HepG2 (cell line): ENCODE results near the gene NBEAL1. TPM values are rescaled to one million over a fixed set of nuclear protein-coding genes. Genes with fewer than 3 reads are reported as not detected.

Experiments
- ELF4 ChIP-seq: sonication (generic); formaldehyde crosslinking; IDR thresholded peaks from 2 replicates; pipeline ENCODE4 v1.5.0; 2020; ENCODE audit warnings: missing genetic modification reagents, mild to moderate bottlenecking, moderate library complexity, borderline replicate concordance
- FOXC1 ChIP-seq: sonication (generic); formaldehyde crosslinking; IDR thresholded peaks from 2 replicates; pipeline ENCODE4 v1.8.0; 2022; ENCODE audit warnings: mild to moderate bottlenecking, missing genetic modification reagents, borderline replicate concordance
- HDAC2 ChIP-seq: sonication (generic); formaldehyde crosslinking; IDR thresholded peaks from 2 replicates; pipeline ENCODE4 v1.4.0; 2020; ENCODE audit warnings: missing genetic modification reagents
- MEIS2 ChIP-seq: sonication (generic); formaldehyde crosslinking; IDR thresholded peaks from 2 replicates; pipeline ENCODE4 v1.9.0; 2021; ENCODE audit warnings: mild to moderate bottlenecking, missing genetic modification reagents
- NFE2L1 ChIP-seq: sonication (generic); formaldehyde crosslinking; IDR thresholded peaks from 2 replicates; pipeline ENCODE4 v1.4.0; 2020; ENCODE audit warnings: missing genetic modification reagents, mild to moderate bottlenecking, borderline replicate concordance
- PAF1 ChIP-seq: IDR thresholded peaks from 2 replicates; pipeline ENCODE4 v1.6.1; 2016; ENCODE audit warnings: missing genetic modification reagents, missing compliant biosample characterization
- RARA ChIP-seq: IDR thresholded peaks from 2 replicates; pipeline ENCODE4 v1.6.1; 2016; ENCODE audit warnings: missing genetic modification reagents, missing compliant biosample characterization
- ZBTB7B ChIP-seq: sonication (generic); formaldehyde crosslinking; IDR thresholded peaks from 2 replicates; pipeline ENCODE4 v1.4.0; 2020; ENCODE audit warnings: missing genetic modification reagents
- ZFP36L2 ChIP-seq: sonication (generic); formaldehyde crosslinking; IDR thresholded peaks from 2 replicates; pipeline ENCODE4 v1.4.0; 2020; ENCODE audit warnings: missing genetic modification reagents
- ZNF160 ChIP-seq: sonication (generic); formaldehyde crosslinking; IDR thresholded peaks from 2 replicates; pipeline ENCODE4 v1.8.0; 2022; ENCODE audit warnings: mild to moderate bottlenecking, inconsistent platforms, missing genetic modification reagents
- ZNF260 ChIP-seq: sonication (generic); formaldehyde crosslinking; IDR thresholded peaks from 2 replicates; pipeline ENCODE4 v1.4.0; 2020; ENCODE audit warnings: missing genetic modification reagents, low read depth, mild to moderate bottlenecking, borderline replicate concordance
- ZNF292 ChIP-seq: sonication (generic); formaldehyde crosslinking; IDR thresholded peaks from 2 replicates; pipeline ENCODE4 v1.8.1; 2022; ENCODE audit warnings: mild to moderate bottlenecking, low read depth, missing genetic modification reagents, borderline replicate concordance
- ZNF510 ChIP-seq: sonication (generic); formaldehyde crosslinking; IDR thresholded peaks from 2 replicates; pipeline ENCODE4 v1.4.0; 2020; ENCODE audit warnings: low read depth, mild to moderate bottlenecking, missing genetic modification reagents
- ZNF720 ChIP-seq: sonication (generic); formaldehyde crosslinking; IDR thresholded peaks from 2 replicates; pipeline ENCODE4 v1.4.0; 2020; ENCODE audit warnings: missing genetic modification reagents
- ZNF816 ChIP-seq: sonication (generic); formaldehyde crosslinking; IDR thresholded peaks from 2 replicates; pipeline ENCODE4 v1.8.0; 2022; ENCODE audit warnings: missing genetic modification reagents, mild to moderate bottlenecking, borderline replicate concordance
- polyA plus RNA-seq, 8 experiments: library from polyadenylated mRNA; depleted of rRNA in 3 of 8; stranded (reverse) in 7 of 8; unstranded in 1 of 8; fragments of >200 nt; fragmentation: Illumina TruSeq in 4 of 8; extraction: Trizol in 4 of 8; gene quantifications; 2 replicates each; pipeline versions ENCODE4 v1.2.1 to v1.2.3, GENCODE V29; 2011 to 2016; ENCODE audit warnings: low read depth in 4 of 8, missing spikeins in 1 of 8, mixed read lengths in 1 of 8; ENCODE audit not compliant: insufficient read depth in 1 of 8
- total RNA-seq, 5 experiments: library from RNA; depleted of rRNA; stranded (reverse); fragments of >200 nt; fragmentation: Illumina TruSeq; extraction: Trizol; gene quantifications; 2 replicates each; pipeline ENCODE4 v1.2.3, GENCODE V29; 2016; ENCODE audit warnings: low read depth in 1 of 5
- TF ChIP-seq, protein P1 (sequence below): sonication (generic); formaldehyde crosslinking; IDR thresholded peaks from 2 replicates; pipeline ENCODE4 v1.9.0; 2021; ENCODE audit warnings: missing genetic modification reagents, borderline replicate concordance
- TF ChIP-seq, protein P2 (sequence below): sonication (generic); formaldehyde crosslinking; IDR thresholded peaks from 2 replicates; pipeline ENCODE4 v1.5.1; 2020; ENCODE audit warnings: missing genetic modification reagents, mild to moderate bottlenecking, borderline replicate concordance
- TF ChIP-seq, protein P3 (sequence below): sonication (generic); formaldehyde crosslinking; IDR thresholded peaks from 2 replicates; pipeline ENCODE4 v1.5.1; 2020; ENCODE audit warnings: mild to moderate bottlenecking, missing genetic modification reagents
- TF ChIP-seq, protein P4 (sequence below): sonication (generic); formaldehyde crosslinking; IDR thresholded peaks from 2 replicates; pipeline ENCODE4 v1.8.1; 2023; ENCODE audit warnings: mild to moderate bottlenecking, inconsistent platforms, moderate library complexity, missing genetic modification reagents, borderline replicate concordance

The NBEAL1 gene
- total and polyA plus RNA-seq, 2 of the 13 experiments (the other 11 are each of a cell fraction or from before 2014, with no cell fraction given) = 6.4 to 15.7 TPM

DNA sequence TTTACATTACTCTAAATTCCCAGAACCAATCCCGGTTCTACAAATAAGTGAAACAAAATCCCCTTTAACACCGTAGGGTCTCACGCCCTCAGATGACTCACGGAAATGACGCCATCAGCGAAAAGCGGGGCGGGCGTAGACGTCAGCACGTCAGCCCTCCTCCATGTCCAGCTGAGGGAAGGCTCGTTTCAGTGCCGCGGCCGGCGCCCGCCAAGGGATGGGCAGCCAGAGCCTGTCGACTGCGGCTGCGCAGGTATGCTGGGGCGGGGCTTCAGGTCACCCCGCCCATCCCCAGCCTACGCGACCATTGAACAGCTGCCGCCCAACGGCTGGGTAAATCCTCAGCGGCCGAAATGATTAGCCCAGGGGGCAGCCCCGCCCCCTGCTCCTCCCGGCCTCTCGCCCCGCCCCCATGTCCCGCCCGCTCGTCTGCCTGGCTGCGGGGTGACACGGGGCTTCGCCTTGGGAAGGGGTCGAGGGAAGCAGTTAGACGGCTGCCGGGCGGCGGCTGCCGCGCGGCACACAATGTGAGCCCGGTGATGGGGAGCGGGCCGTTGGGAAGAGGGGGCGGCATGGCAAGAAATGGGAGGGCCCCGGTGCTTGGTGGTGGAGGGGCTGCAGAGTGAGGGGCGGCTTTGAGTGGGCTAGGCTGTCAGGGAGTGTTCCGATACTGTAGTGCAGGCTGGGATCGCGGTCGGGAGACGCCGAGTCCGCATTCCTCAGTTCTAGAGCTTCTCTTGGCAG lies at the start of gene NBEAL1 (continued):
- TF ChIP-seq, protein P1, sequence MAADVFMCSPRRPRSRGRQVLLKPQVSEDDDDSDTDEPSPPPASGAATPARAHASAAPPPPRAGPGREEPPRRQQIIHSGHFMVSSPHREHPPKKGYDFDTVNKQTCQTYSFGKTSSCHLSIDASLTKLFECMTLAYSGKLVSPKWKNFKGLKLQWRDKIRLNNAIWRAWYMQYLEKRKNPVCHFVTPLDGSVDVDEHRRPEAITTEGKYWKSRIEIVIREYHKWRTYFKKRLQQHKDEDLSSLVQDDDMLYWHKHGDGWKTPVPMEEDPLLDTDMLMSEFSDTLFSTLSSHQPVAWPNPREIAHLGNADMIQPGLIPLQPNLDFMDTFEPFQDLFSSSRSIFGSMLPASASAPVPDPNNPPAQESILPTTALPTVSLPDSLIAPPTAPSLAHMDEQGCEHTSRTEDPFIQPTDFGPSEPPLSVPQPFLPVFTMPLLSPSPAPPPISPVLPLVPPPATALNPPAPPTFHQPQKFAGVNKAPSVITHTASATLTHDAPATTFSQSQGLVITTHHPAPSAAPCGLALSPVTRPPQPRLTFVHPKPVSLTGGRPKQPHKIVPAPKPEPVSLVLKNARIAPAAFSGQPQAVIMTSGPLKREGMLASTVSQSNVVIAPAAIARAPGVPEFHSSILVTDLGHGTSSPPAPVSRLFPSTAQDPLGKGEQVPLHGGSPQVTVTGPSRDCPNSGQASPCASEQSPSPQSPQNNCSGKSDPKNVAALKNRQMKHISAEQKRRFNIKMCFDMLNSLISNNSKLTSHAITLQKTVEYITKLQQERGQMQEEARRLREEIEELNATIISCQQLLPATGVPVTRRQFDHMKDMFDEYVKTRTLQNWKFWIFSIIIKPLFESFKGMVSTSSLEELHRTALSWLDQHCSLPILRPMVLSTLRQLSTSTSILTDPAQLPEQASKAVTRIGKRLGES (CRISPR knock-in tag) = no peak
- TF ChIP-seq MEIS2 (CRISPR knock-in tag) (peak; percentile 35), ZBTB7B (peak; percentile 74), RARA (CRISPR knock-in tag) (peak; percentile 48), ZNF720 (CRISPR knock-in tag) (no peak), ZNF816 (CRISPR knock-in tag) (peak; percentile 24; the same call in 1 of the 2 replicates), NFE2L1 (CRISPR knock-in tag) (no peak), ZFP36L2 (CRISPR knock-in tag) (peak; percentile 30), HDAC2 (CRISPR knock-in tag) (peak; percentile 94), FOXC1 (CRISPR knock-in tag) (no peak), ZNF160 (CRISPR knock-in tag) (peak; percentile 79), ZNF510 (CRISPR knock-in tag) (no peak), ELF4 (CRISPR knock-in tag) (0 out of 2 replicates have a peak, but pooled peaks have one; percentile 40), ZNF292 (CRISPR knock-in tag) (peak; percentile 65; the same call in 1 of the 2 replicates), ZNF260 (no peak), PAF1 (CRISPR knock-in tag) (no peak)
- TF ChIP-seq, protein P2, sequence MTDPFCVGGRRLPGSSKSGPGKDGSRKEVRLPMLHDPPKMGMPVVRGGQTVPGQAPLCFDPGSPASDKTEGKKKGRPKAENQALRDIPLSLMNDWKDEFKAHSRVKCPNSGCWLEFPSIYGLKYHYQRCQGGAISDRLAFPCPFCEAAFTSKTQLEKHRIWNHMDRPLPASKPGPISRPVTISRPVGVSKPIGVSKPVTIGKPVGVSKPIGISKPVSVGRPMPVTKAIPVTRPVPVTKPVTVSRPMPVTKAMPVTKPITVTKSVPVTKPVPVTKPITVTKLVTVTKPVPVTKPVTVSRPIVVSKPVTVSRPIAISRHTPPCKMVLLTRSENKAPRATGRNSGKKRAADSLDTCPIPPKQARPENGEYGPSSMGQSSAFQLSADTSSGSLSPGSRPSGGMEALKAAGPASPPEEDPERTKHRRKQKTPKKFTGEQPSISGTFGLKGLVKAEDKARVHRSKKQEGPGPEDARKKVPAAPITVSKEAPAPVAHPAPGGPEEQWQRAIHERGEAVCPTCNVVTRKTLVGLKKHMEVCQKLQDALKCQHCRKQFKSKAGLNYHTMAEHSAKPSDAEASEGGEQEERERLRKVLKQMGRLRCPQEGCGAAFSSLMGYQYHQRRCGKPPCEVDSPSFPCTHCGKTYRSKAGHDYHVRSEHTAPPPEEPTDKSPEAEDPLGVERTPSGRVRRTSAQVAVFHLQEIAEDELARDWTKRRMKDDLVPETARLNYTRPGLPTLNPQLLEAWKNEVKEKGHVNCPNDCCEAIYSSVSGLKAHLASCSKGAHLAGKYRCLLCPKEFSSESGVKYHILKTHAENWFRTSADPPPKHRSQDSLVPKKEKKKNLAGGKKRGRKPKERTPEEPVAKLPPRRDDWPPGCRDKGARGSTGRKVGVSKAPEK (CRISPR knock-in tag) = peak; percentile 82; the same call in 1 of the 2 replicates
- TF ChIP-seq, protein P3, sequence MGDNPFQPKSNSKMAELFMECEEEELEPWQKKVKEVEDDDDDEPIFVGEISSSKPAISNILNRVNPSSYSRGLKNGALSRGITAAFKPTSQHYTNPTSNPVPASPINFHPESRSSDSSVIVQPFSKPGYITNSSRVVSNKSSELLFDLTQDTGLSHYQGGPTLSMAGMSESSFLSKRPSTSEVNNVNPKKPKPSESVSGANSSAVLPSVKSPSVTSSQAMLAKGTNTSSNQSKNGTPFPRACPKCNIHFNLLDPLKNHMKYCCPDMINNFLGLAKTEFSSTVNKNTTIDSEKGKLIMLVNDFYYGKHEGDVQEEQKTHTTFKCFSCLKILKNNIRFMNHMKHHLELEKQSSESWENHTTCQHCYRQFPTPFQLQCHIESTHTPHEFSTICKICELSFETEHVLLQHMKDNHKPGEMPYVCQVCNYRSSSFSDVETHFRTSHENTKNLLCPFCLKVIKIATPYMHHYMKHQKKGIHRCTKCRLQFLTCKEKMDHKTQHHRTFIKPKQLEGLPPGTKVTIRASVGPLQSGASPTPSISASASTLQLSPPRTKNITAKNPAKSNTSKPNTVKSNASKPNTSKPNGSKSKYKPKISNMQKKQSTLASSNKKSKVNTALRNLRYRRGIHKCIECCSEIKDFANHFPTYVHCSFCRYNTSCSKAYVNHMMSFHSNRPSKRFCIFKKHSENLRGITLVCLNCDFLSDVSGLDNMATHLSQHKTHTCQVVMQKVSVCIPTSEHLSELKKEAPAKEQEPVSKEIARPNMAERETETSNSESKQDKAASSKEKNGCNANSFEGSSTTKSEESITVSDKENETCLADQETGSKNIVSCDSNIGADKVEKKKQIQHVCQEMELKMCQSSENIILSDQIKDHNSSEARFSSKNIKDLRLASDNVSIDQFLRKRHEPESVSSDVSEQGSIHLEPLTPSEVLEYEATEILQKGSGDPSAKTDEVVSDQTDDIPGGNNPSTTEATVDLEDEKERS (CRISPR knock-in tag) = peak; percentile 56; the same call in 1 of the 2 replicates
- TF ChIP-seq, protein P4, sequence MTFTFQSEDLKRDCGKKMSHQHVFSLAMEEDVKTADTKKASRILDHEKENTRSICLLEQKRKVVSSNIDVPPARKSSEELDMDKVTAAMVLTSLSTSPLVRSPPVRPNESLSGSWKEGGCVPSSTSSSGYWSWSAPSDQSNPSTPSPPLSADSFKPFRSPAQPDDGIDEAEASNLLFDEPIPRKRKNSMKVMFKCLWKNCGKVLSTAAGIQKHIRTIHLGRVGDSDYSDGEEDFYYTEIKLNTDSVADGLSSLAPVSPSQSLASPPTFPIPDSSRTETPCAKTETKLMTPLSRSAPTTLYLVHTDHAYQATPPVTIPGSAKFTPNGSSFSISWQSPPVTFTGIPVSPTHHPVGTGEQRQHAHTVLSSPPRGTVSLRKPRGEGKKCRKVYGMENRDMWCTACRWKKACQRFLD (CRISPR knock-in tag) = no peak; the same call in 1 of the 2 replicates
